Amygdala (tissue), 56 donors: Measurements from ENCODE around the gene ACOT4.
A peak's percentile ranks its signal among the peaks of the same experiment; 100 is the strongest.
"Not testable (repeated sequence)": the region's sequence is repeated elsewhere in the genome, so short reads cannot be mapped to it uniquely, and the experiment has no call there.

ENCODE experiments used
- DNase-seq, 56 donors: peaks; one replicate each; lab custom pipeline; 2025; lab: John Stamatoyannopoulos, UW

The ACOT4 gene, protein sequence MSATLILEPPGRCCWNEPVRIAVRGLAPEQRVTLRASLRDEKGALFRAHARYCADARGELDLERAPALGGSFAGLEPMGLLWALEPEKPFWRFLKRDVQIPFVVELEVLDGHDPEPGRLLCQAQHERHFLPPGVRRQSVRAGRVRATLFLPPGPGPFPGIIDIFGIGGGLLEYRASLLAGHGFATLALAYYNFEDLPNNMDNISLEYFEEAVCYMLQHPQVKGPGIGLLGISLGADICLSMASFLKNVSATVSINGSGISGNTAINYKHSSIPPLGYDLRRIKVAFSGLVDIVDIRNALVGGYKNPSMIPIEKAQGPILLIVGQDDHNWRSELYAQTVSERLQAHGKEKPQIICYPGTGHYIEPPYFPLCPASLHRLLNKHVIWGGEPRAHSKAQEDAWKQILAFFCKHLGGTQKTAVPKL

DNA sequence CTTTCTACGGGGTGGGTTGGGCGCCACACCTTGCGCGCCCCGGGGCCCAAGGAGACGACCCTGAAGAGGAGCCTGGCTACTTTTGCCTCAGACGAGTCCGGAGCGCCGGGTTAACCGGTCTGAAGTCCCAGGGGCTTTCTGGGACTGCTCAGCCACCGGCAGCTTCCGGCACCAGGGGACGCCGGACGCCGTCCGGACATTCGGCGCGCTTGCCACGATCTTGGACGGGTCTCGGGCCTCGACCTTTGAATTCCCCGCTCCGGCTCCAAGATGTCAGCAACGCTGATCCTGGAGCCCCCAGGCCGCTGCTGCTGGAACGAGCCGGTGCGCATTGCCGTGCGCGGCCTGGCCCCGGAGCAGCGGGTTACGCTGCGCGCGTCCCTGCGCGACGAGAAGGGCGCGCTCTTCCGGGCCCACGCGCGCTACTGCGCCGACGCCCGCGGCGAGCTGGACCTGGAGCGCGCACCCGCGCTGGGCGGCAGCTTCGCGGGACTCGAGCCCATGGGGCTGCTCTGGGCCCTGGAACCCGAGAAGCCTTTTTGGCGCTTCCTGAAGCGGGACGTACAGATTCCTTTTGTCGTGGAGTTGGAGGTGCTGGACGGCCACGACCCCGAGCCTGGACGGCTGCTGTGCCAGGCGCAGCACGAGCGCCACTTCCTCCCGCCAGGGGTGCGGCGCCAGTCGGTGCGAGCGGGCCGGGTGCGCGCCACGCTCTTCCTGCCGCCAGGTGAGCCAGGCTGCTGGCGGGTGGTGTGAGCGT is at the start of gene ACOT4:
Gene ACOT4 (plus strand): TSS at position 184 of the 760 bp plus-strand sequence. CDS start 87 bp downstream, at position 271.
- DNase-seq: peak in 14 of 56 donors; percentile 1 to 43 (median 11)

DNA sequence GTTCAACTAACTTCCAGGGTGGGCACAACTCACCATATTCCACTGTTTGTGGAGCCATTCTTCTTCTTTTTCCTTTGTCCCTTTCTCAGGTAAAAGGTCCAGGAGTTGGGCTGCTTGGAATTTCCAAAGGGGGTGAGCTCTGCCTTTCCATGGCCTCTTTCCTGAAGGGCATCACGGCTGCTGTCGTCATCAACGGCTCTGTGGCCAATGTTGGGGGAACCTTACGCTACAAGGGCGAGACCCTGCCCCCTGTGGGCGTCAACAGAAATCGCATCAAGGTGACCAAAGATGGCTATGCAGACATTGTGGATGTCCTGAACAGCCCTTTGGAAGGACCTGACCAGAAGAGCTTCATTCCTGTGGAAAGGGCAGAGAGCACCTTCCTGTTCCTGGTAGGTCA is 48.7 kb upstream of the ACOT4 start:
- DNase-seq: not testable (repeated sequence)

DNA sequence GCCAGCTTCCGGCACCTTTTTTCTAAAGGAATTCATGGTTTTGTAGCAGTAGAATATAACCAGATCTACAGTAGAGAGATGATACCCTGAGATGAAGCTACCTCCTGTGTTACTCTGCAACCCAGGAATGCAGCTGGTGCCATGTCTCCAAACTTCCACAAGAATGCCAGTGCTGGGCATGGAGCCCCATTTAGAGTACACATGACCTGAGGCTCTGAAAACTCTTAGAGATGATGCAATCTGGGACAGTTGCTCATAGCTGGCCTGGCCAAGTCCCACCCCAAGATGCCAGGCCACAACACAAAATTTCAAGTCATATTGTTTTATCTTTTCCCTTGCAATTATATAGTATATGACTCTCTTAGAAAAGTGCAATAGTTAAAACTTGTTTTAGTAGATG is 46.3 kb upstream of the ACOT4 start:
- DNase-seq: not testable (repeated sequence)

DNA sequence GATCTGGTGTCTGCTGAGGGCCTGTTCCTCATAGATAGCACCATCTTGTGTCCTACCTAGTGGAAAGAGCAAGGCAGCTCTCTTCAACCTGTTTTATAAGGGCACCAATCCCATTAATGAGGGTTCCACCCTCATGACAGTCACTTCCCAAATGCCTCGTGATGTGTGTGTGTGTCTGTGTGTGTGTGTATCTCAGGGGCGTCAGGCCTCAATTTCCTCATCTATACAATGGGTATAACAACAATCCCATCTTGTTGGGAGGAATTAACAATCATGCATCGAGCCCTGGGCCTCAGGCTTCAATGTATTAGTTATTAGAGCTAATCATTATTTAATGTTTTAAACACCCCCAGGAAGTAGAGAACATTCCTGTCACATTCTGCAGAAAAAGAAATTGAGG is 42.6 kb upstream of the ACOT4 start:
- not testable (repeated sequence) for DNase-seq

DNA sequence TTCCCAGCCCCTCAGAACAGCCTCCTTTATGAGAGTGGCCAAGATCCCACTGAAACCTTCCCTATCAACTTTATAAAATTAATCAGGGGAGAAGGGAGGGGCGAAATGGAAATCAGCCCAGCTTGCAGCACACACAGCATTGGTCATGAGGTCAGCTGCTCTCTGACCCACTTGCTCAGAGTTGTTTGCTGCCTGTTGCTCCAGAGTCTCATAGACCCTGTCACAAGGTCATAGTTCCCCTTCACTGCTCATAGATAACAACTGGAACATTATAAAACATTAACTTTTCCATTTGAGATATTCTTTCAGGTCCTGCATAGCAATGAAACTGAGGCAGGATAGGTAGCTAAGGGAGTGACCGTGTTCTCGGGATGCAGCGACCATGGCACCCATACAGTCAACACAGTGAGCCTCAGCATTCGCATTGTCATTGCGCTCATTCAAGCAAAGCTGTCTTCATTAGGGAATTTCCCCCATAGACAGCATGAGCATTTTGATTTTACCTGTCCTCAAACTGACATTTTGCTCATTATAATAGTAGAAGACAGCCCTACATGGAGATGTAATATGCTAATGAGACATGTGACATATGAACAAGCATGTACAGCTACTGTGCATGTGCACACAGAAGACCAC is 41.7 kb upstream of the ACOT4 start:
- DNase-seq: not testable (repeated sequence)

DNA sequence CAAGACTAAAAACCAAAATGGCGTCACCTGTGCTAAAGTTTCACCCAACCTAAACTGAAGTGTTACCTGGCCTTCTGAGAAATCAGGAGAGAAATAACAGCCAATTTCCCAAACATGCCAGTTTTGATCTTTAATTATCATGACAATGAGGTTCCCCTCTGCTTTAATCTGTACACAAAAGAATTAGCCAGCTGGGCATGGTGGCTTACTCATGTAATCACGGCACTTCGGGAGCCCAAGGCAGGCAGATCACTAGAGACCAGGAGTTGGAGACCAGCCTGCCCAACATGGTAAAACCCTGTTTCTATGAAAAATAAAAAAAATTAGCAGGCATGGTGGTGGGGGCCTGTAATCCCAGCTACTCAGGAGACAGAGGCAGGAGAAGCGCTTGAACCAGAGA is 37.8 kb upstream of the ACOT4 start:
- no peak for DNase-seq

DNA sequence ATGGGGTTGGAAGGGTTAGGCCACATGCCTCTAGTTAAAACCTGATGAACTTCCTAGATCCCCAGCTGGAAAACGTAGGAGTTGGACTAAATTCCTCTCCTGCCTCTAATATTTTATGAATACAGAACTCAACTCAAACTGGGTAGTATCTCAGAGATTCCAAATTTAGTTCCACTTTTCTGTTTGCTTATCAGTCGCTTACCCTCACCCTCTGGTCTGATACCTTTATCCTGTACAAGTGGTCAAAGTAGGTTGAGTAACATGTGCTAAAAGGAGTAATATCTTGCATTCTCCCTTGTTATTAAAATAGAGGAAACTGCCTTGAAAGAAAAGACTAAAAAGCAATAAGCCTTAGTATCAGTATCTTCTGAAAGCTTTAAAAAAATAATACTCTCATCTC is 34.5 kb upstream of the ACOT4 start:
- not testable (repeated sequence) for DNase-seq

DNA sequence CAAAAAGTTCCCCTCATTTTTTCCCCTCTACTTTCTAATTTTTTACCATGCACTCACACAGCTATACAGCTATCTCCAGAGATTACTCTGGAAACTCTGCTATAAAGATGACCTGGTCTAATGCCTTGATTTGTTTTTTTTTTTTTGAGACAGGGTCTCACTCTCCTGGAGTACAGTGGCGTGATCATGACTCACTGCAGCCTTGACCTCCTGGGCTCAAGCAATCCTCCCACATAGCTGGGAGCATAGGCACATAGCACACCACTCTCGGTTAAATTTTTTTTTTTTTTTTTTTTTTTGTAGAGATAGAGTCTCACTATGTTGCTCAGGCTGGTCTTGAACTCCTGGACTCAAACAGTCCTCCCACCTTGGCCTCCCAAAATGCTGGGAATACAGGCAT is 33.4 kb upstream of the ACOT4 start:
- not testable (repeated sequence) for DNase-seq

DNA sequence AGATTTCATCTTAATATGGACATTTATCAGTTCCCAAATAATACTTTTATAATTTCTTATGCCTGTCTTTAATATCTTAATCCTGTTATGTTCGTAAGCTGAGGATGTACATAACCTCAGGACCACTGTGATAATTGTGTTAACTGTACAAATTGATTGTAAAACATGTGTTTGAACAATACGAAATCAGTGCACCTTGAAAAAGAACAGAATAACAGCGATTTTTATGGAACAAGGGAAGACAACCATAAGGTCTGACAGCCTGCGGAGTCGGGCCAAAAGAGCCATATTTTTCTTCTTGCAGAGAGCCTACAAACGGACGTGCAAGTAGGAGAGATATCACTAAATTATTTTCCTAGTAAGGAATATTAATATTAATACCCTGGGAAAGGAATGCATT is 29.4 kb upstream of the ACOT4 start:
- not testable (repeated sequence) for DNase-seq

DNA sequence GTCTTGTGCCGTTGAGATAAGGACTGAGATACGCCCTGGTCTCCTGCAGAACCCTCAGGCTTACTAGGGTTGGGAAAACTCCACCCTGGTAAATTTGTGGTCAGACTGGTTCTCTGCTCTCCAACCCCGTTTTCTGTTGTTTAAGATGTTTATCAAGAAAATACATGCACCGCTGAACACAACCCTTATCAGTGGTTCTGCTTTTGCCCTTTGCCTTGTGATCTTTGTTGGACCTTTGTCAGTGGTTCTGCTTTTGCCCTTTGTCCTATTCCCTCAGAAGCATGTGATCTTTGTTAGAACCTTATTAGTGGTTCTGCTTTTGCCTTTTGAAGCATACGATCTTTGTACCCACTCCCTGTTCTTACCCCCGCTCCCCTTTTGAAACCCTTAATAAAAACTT is 29.0 kb upstream of the ACOT4 start:
- not testable (repeated sequence) for DNase-seq

DNA sequence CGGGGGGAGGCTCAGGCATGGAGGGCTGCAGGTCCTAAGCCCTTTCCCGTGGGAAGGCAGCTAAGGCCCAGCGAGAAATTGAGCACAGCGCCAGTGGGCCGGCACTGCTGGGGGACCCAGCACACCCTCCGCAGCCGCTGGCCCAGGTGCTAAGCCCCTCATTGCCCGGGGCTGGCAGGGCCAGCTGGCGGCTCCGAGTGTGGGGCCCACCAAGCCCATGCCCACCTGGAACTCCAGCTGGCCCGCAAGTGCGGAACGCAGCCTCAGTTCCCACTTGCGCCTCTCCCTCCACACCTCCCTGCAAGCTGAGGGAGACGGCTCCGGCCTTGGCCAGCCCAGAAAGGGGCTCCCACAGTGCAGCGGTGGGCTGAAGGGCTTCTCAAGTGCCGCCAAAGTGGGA is 25.2 kb upstream of the ACOT4 start:
- DNase-seq: not testable (repeated sequence)

DNA sequence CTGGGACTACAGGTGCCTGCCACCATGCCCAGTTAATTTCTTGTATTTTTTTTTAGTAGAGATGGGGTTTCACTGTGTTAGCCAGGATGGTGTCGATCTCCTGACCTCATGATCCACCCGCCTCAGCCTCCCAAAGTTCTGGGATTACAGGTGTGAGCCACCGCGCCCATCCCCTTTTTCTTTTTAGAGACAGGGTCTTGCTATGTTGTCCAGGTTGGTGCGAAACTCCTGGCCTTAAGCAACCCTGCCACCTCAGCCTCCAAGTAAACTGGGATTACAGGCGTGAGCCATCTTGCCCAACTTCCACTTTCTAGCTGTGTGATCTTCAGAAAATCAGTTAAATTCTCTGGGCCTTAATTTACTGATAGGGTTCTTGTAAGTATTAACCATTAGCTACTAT is 24.7 kb upstream of the ACOT4 start:
- DNase-seq: not testable (repeated sequence)

DNA sequence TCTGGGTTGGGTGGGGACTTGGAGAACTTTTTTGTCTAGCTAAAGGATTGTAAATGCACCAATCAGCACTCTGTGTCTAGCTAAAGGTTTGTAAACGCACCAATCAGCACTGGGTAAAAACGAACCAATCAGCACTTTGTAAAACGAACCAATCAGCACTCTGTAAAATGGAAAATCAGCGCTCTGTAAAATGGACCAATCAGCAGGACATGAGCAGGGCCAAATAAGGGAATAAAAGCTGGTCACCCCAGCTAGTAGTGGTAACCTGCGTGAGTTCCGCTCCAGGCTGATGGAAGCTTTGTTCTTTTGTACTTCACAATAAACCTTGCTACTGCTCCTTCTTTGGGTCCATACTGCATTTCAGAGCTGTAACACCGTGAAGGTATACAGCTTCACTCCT is 24.3 kb upstream of the ACOT4 start:
- no peak for DNase-seq

DNA sequence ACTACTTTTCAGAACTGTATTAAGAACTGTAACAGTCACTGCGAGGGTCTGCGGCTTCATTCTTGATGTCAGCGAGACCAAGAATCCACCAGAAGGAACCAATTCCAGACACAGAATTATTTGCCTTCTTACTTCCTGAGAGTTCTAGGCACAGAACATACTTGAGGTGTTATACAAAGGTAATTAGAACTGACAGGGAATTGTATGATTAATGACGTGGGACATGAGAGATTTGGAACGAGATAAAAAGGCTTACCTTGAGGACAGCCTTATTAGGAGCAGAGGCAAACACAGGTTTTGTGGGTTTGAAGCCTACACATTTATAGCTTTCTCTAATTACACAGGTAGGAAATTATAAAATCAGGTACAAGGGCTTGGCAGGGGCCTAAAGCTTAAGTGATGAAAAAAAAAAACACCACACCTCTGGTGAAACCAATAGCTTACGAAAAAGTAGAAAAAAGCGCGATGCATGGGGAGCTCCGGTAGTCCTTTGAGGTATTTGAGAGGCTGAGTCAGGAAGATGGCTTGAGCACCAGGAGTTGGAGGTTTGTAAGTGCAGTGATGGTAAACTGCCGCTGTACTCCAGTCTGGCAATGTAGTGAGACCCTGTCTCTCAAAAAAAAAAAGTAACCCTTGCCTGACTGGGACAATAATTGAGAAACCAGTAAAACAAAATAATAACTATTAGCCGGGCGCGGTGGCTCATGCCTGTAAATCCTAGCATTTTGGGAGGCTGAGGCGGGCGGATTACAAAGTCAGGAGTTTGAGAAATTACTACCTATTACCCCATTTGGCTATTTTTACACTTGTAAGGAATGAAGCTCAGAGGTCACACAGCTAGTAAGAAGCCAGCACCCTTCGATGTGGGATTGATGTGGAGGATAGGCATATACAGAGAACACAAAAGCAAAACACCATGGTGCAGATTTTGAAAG is 23.5 kb upstream of the ACOT4 start:
- DNase-seq: no peak

DNA sequence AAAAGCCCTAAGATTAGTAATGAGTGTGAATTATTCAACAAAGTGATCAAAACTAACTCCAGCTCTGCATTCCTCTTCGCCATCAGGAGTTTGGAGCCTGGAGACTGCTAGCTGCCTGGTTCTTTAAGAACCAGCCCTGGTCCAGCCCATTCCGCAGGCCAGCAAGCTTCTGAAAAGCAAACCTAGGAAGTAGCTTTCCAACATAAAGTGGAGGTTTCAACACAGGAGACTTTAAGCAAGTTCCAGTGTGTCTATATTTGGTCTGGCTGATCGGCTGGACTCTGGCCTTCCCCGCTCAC is 22.8 kb upstream of the ACOT4 start:
- DNase-seq: peak in 1 of 56 donors; percentile 53

DNA sequence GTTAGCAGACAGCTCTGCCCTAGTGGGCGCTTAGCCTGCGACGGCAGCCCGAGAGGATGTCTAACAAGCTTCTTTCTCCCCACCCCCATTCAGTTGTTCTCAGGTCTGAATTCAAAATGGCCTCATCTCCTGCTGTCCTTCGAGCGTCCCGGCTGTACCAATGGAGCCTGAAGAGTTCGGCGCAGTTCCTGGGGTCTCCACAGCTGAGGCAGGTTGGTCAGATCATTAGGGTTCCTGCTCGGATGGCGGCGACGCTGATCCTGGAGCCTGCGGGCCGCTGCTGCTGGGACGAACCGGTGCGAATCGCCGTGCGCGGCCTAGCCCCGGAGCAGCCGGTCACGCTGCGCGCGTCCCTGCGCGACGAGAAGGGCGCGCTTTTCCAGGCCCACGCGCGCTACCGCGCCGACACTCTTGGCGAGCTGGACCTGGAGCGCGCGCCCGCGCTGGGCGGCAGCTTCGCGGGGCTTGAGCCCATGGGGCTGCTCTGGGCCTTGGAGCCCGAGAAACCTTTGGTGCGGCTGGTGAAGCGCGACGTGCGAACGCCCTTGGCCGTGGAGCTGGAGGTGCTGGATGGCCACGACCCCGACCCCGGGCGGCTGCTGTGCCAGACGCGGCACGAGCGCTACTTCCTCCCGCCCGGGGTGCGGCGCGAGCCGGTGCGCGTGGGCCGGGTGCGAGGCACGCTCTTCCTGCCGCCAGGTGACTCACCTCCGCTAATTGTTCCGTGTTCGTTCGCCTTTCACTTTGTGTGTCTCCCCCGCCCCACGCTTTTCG is 22.3 kb upstream of the ACOT4 start, which contains the start of gene ACOT2:
Gene ACOT2 (plus strand): TSS at position 29 of the 774 bp plus-strand sequence. CDS start 28 bp downstream, at position 57.
- peak in 50 of 56 donors; percentile 9 to 83 (median 54) for DNase-seq

DNA sequence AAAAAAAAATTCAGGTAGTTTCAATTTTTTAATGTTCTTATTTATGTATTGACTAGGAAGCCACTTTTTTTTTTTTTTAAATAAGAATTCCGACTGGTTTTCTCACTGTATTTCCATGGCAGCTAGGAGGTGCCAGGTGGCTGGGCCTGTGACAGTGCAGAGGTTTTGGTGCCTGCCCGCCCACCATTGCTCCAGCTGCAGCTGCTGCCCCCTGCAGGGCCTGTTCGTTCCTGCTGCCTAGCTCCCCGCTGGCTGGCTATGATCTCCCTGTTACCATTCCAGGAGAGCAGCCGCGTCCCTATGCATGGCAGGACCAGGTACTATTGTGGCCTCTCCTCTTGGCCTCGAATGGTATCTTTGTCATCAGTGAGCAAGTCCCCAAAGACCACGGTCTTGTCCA is 20.8 kb upstream of the ACOT4 start:
- DNase-seq: peak in 26 of 56 donors; percentile 1 to 55 (median 14)

DNA sequence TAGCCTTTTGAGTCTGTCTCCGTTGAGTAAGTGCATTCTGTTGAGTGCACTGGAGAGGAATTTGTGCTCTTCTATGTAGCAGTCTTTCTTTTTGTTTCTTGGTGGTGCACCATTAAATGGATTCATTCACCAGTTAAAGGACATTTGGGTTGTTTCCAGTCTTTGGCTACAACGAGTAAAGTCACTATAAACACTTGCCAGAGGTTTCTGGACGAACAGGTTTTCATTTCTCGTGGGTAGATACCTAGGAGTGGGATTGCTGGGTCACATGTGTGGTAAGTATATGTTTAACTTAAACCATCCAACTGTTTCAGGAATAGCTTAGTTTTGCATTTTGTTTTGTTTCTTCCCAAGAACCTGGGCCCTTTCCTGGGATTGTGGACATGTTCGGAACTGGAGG is 18.6 kb upstream of the ACOT4 start:
- not testable (repeated sequence) for DNase-seq

DNA sequence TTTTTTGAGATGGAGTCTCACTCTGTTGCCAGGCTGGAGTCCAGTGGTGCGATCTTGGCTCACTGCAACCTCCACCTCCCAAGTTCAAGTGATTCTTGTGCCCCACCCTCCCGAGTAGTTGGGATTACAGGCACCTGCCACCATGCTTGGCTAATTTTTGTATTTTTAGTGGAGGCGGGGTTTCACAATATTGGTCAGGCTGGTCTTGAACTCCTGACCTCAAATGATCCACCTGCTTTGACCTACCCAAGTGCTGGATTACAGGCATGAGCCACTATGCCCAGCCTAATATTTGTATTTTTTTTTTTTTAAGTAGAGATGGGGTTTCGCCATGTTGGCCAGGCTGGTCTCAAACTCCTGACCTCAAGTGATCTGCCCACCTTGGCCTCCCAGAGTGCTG is 17.9 kb upstream of the ACOT4 start:
- DNase-seq: not testable (repeated sequence)
